Esophagus muscularis mucosa (tissue), 4 donors: Measurements from ENCODE around the gene POU2F1. TPM values are rescaled to one million over a fixed set of nuclear protein-coding genes. Genes with fewer than 3 reads are reported as not detected.

Experiments
- DNase-seq: peaks from one replicate; pipeline ENCODE4 v3.0.0-alpha.2; 2017; ENCODE audit errors: extremely low spot score
- H3K27ac ChIP-seq, 4 donors: fragments of 200-600 bp; sonication (generic); replicated peaks in 1 of 4; 1 replicate in 3 of 4; 2 replicates in 1 of 4; pipeline ENCODE4 v1.5.1; 2016 to 2019; ENCODE audit warnings: mild to moderate bottlenecking in 1 of 4
- H3K27me3 ChIP-seq, 4 donors: fragments of 200-600 bp; sonication (generic); one replicate each; pipeline versions ENCODE4 v1.5.1 to v1.6.0; 2016 to 2019
- H3K36me3 ChIP-seq, 4 donors: fragments of 200-600 bp; sonication (generic); one replicate each; pipeline ENCODE4 v1.5.1; 2016 to 2019
- H3K4me1 ChIP-seq, 4 donors: fragments of 200-600 bp; sonication (generic); one replicate each; pipeline ENCODE4 v1.5.1; 2016 to 2019
- H3K4me3 ChIP-seq, 4 donors: fragments of 200-600 bp; sonication (generic); 1 replicate in 2 of 4; 2 replicates in 2 of 4; pipeline ENCODE4 v1.5.1; 2016 to 2019; ENCODE audit warnings: mild to moderate bottlenecking in 4 of 4, moderate library complexity in 1 of 4
- H3K9me3 ChIP-seq, 4 donors: fragments of 200-600 bp; sonication (generic); 1 replicate in 3 of 4; 2 replicates in 1 of 4; pipeline ENCODE4 v1.5.1; 2016 to 2019
- EP300 ChIP-seq: sonication (generic); formaldehyde crosslinking; IDR thresholded peaks from one replicate; pipeline ENCODE4 v1.6.1; 2017; ENCODE audit warnings: antibody characterized with exemption
- POLR2A ChIP-seq: fragments of 450-650 bp; IDR thresholded peaks from one replicate; pipeline ENCODE4 v1.6.1; 2017; ENCODE audit warnings: antibody characterized with exemption, moderate library complexity, mild to moderate bottlenecking, low read depth
- POLR2AphosphoS5 ChIP-seq, 2 donors: sonication (generic); formaldehyde crosslinking; IDR thresholded peaks; one replicate each; pipeline ENCODE4 v1.6.1; 2017; ENCODE audit warnings: antibody characterized with exemption in 2 of 2
- WGBS: methylation state at CpG from one replicate; pipeline ENCODE4 v1.1.5; 2018; 5-methylcytosine and 5-hydroxymethylcytosine counted together
- intact Hi-C: fragments of 100-400 bp; cut with DNase I; formaldehyde crosslinking; loops from one replicate; pipeline ENCODE4 v1.15.1; 2023
- total RNA-seq, 4 donors: library from RNA; depleted of rRNA; stranded (reverse); fragments of >200 nt; gene quantifications; one replicate each; pipeline versions ENCODE4 v1.1.0 to v1.2.1, GENCODE V29; 2016
- TF ChIP-seq, protein P1 (sequence below), 3 experiments: fragments of 200-600 bp in 2 of 3; fragments of 450-650 bp in 1 of 3; sonication (generic) in 2 of 3; IDR thresholded peaks; one replicate each; pipeline ENCODE4 v1.5.1; 2017 to 2019; ENCODE audit warnings: antibody characterized with exemption in 3 of 3, mild to moderate bottlenecking in 2 of 3, moderate library complexity in 1 of 3

POU2F1 gene
- total RNA-seq, 4 donors from 2014 or later: 7.3 to 13.4 (median 10.4) TPM

DNA sequence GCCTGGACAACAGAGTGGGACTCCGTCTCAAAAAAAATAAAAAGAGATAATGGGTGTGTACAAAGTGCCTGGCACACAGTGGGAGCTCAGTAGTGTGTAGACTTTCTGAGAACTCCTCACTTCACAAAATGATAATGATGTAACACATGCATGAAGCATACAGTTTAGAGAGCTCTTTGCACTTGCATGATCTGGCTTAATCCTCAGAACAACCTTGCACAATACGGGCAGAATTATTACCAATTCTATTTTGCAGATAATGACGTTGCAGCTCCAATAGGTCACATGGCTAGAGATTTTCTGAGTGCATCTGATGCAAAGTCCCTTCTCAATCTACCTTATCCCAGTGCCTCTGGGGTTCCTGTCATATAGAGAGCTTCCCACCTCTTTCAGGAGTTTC, 226.3 kb downstream of the POU2F1 start:
- WGBS: 76% methylated on average over 3 of the region's 3 CpGs
- Histone ChIP-seq H3K9me3 (no peaks in the 10 kb centered on the region), H3K4me1 (no peaks in the 10 kb centered on the region), H3K36me3 (no peaks in the 10 kb centered on the region), H3K4me3 (no peak overlapping the region), H3K27me3 (no peaks in the 10 kb centered on the region), H3K27ac (no peak overlapping the region)
- TF ChIP-seq EP300 (no peak), POLR2AphosphoS5 (IDR thresholded peaks at IDR 0.05) (no peak), POLR2A (no peak)
- TF ChIP-seq, protein P1, sequence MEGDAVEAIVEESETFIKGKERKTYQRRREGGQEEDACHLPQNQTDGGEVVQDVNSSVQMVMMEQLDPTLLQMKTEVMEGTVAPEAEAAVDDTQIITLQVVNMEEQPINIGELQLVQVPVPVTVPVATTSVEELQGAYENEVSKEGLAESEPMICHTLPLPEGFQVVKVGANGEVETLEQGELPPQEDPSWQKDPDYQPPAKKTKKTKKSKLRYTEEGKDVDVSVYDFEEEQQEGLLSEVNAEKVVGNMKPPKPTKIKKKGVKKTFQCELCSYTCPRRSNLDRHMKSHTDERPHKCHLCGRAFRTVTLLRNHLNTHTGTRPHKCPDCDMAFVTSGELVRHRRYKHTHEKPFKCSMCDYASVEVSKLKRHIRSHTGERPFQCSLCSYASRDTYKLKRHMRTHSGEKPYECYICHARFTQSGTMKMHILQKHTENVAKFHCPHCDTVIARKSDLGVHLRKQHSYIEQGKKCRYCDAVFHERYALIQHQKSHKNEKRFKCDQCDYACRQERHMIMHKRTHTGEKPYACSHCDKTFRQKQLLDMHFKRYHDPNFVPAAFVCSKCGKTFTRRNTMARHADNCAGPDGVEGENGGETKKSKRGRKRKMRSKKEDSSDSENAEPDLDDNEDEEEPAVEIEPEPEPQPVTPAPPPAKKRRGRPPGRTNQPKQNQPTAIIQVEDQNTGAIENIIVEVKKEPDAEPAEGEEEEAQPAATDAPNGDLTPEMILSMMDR (IDR thresholded peaks at IDR 0.05): no peak
- no peak for DNase-seq
- intact Hi-C loops: loop anchor here (10.0 kb wide), 1 partner anchor 542 kb away; no protein-coding TSS in a partner anchor

DNA sequence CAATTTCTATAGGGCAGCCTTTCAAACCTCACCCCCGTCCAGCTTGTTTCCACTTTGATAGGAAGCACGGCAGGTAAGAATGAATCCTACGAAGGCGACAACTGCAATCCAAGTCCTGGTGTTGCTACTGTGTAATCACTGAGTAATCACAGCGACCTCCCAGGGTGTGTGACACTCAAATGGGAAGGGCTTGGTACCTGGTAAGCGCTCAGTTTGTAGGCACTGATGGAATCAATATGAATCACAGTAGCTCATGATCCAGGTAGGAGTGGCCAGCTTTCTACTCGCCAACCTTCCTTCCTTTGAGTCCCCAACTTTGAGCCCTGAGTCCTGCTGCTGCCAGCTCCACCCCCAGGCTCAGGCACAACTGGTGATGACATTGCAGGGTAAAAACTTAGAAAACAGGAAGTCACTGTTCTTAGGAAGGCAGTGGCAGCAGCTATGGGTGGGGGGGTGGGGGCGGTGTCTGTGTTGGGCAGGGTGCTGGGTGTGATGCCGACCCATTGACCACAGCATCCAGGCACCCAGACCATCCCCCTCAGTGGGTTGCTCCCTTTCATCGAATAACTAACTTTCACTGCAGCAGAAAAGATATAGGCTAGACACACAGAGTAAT, 226.9 kb downstream of the POU2F1 start:
- Histone ChIP-seq H3K9me3 (no peaks in the 10 kb centered on the region), H3K36me3 (no peaks in the 10 kb centered on the region), H3K4me3 (no peak overlapping the region), H3K27me3 (no peaks in the 10 kb centered on the region), H3K4me1 (no peaks in the 10 kb centered on the region), H3K27ac (no peak overlapping the region)
- peak in 1 of 2 donors; percentile 13 for TF ChIP-seq POLR2AphosphoS5 (IDR thresholded peaks at IDR 0.05)
- no peak for TF ChIP-seq POLR2A
- DNase-seq: no peak
- intact Hi-C loops: loop anchor here (10.0 kb wide), 1 partner anchor 543 kb away; no protein-coding TSS in a partner anchor
- 65% methylated on average over 10 of the region's 10 CpGs for WGBS

DNA sequence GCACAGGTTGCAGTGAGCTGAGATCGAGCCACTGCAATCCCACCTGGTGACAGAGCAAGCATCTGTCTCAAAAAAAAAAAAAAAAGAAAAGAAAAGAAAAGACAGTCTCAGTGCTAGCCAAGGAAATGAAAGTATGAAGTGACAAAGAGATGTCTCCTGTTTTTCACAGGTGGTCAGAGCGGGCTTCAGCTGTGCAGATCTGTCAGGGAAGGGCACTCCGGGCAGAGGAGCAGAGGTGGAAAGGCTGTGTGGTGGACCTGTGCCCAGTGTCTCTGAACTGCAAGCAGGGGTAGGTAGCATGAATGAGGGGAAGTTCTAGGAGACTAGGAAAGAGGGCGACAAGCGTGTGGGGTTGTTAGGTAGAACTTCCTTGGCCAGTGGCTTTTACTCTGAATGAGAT, 230.2 kb downstream of the POU2F1 start:
- peaks cover 5 to 8% (median 7%) of the 10 kb centered on the region in 4 donors for H3K4me1 ChIP-seq
- no peaks in the 10 kb centered on the region for H3K9me3 ChIP-seq
- no peaks in the 10 kb centered on the region for H3K27me3 ChIP-seq
- H3K4me3 ChIP-seq: no peak overlapping the region
- no peak for TF ChIP-seq EP300
- no peak for TF ChIP-seq POLR2AphosphoS5 (IDR thresholded peaks at IDR 0.05)
- TF ChIP-seq POLR2A: no peak
- TF ChIP-seq, protein P1 (IDR thresholded peaks at IDR 0.05): no peak
- H3K27ac ChIP-seq: no peak overlapping the region
- whole genome bisulfite sequencing: 86% methylated on average over 5 of the region's 5 CpGs
- no peak for DNase-seq
- intact Hi-C loops: no loop called here
- no peaks in the 10 kb centered on the region for H3K36me3 ChIP-seq

GRCh38 chr1:167452483-167452882, 231.8 kb downstream of the POU2F1 start:
- TF ChIP-seq POLR2A: no peak
- TF ChIP-seq, protein P1 (IDR thresholded peaks at IDR 0.05): no peak
- TF ChIP-seq POLR2AphosphoS5 (IDR thresholded peaks at IDR 0.05): no peak
- no peak for TF ChIP-seq EP300
- no peak for DNase-seq
- no peaks in the 10 kb centered on the region for H3K27me3 ChIP-seq
- no peaks in the 10 kb centered on the region for H3K36me3 ChIP-seq
- H3K4me1 ChIP-seq: peaks cover 10 to 17% (median 14%) of the 10 kb centered on the region in 4 donors
- 87% methylated on average over 8 of the region's 8 CpGs for WGBS
- H3K27ac ChIP-seq: no peak overlapping the region
- no peaks in the 10 kb centered on the region for H3K9me3 ChIP-seq
- no peak overlapping the region for H3K4me3 ChIP-seq
- intact Hi-C loops: no loop called here

GRCh38 chr1:167453123-167453522, 232.4 kb downstream of the POU2F1 start:
- Histone ChIP-seq H3K4me1 (peaks cover 10 to 17% (median 14%) of the 10 kb centered on the region in 4 donors), H3K9me3 (no peaks in the 10 kb centered on the region), H3K27me3 (no peaks in the 10 kb centered on the region), H3K27ac (no peak overlapping the region), H3K36me3 (no peaks in the 10 kb centered on the region), H3K4me3 (no peak overlapping the region)
- TF ChIP-seq, protein P1 (IDR thresholded peaks at IDR 0.05): no peak
- no peak for TF ChIP-seq POLR2A
- no peak for TF ChIP-seq POLR2AphosphoS5 (IDR thresholded peaks at IDR 0.05)
- no peak for DNase-seq
- 80% methylated on average over 6 of the region's 6 CpGs for WGBS
- intact Hi-C loops: no loop called here
